ENCODE results near the gene HMCN1. TPM values are rescaled to one million over a fixed set of nuclear protein-coding genes. Genes with fewer than 3 reads are reported as not detected.

Gene HMCN1
- total RNA-seq, 2 donors from 2014 or later, result 6.5 to 7.4 TPM

GRCh38 chr1:185821612-185822385 is 87.6 kb downstream of the HMCN1 start:
- H3K4me1 ChIP-seq (ENCODE audit: control insufficient read depth, insufficient read depth, low read length), result no peaks in the 10 kb centered on the region
- no peaks in the 10 kb centered on the region for H3K27me3 ChIP-seq (ENCODE audit: control insufficient read depth, insufficient read depth, low read length, poor library complexity, severe bottlenecking)
- no peak for TF ChIP-seq CTCF (conservative IDR thresholded peaks at IDR 0.05)
- DNase-seq, result no peak
- no peaks in the 10 kb centered on the region for H3K36me3 Mint-ChIP-seq (ENCODE audit: low read depth)
- no peak overlapping the region for H3K4me3 ChIP-seq (ENCODE audit: low read length)
- WGBS, 2 experiments (ENCODE audit: insufficient coverage in 1 of 2, insufficient read length in 1 of 2), result 92 to 93% methylated on average over 2 to 3 of the region's 3 CpGs
- no peak overlapping the region for H3K9ac ChIP-seq (ENCODE audit: extremely low read depth, low read length, poor library complexity, severe bottlenecking)
- no peaks in the 10 kb centered on the region for H3K9me3 ChIP-seq (ENCODE audit: control insufficient read depth, low read length)
- no peaks in the 10 kb centered on the region for H3K36me3 ChIP-seq (ENCODE audit: control insufficient read depth, insufficient read depth, low read length)
- peaks cover 10% of the 10 kb centered on the region for H3K4me1 Mint-ChIP-seq
- no peaks in the 10 kb centered on the region for H3K27me3 Mint-ChIP-seq (ENCODE audit: insufficient read depth)
- H3K9me3 Mint-ChIP-seq, result no peaks in the 10 kb centered on the region
- no peak overlapping the region for H3K27ac ChIP-seq (ENCODE audit: low read depth, low read length)
- H3K27ac Mint-ChIP-seq, result no peak overlapping the region
- no peak overlapping the region for H3K4me3 Mint-ChIP-seq

GRCh38 chr1:185823467-185823866 is 89.3 kb downstream of the HMCN1 start:
- H3K9me3 ChIP-seq (ENCODE audit: control insufficient read depth, low read length), result no peaks in the 10 kb centered on the region
- no peaks in the 10 kb centered on the region for H3K9me3 Mint-ChIP-seq
- H3K27ac Mint-ChIP-seq, result no peak overlapping the region
- WGBS, 2 experiments (ENCODE audit: insufficient coverage in 1 of 2, insufficient read length in 1 of 2), result 86 to 100% methylated on average over 1 to 2 of the region's 2 CpGs
- TF ChIP-seq CTCF (conservative IDR thresholded peaks at IDR 0.05), result no peak
- H3K4me3 ChIP-seq (ENCODE audit: low read length), result no peak overlapping the region
- no peak for DNase-seq
- H3K27ac ChIP-seq (ENCODE audit: low read depth, low read length), result no peak overlapping the region
- peaks cover 10% of the 10 kb centered on the region for H3K4me1 Mint-ChIP-seq
- no peak overlapping the region for H3K4me3 Mint-ChIP-seq
- no peaks in the 10 kb centered on the region for H3K27me3 Mint-ChIP-seq (ENCODE audit: insufficient read depth)
- no peaks in the 10 kb centered on the region for H3K36me3 ChIP-seq (ENCODE audit: control insufficient read depth, insufficient read depth, low read length)
- no peaks in the 10 kb centered on the region for H3K36me3 Mint-ChIP-seq (ENCODE audit: low read depth)
- H3K4me1 ChIP-seq (ENCODE audit: control insufficient read depth, insufficient read depth, low read length), result no peaks in the 10 kb centered on the region
- no peak overlapping the region for H3K9ac ChIP-seq (ENCODE audit: extremely low read depth, low read length, poor library complexity, severe bottlenecking)
- no peaks in the 10 kb centered on the region for H3K27me3 ChIP-seq (ENCODE audit: control insufficient read depth, insufficient read depth, low read length, poor library complexity, severe bottlenecking)

GRCh38 chr1:185824106-185824505 is 89.9 kb downstream of the HMCN1 start:
- Histone ChIP-seq H3K9ac (ENCODE audit: extremely low read depth, low read length, poor library complexity, severe bottlenecking) (no peak overlapping the region), H3K27me3 (ENCODE audit: control insufficient read depth, insufficient read depth, low read length, poor library complexity, severe bottlenecking) (no peaks in the 10 kb centered on the region), H3K9me3 (ENCODE audit: control insufficient read depth, low read length) (no peaks in the 10 kb centered on the region), H3K4me1 (ENCODE audit: control insufficient read depth, insufficient read depth, low read length) (no peaks in the 10 kb centered on the region), H3K36me3 (ENCODE audit: control insufficient read depth, insufficient read depth, low read length) (no peaks in the 10 kb centered on the region), H3K27ac (ENCODE audit: low read depth, low read length) (no peak overlapping the region), H3K4me3 (ENCODE audit: low read length) (no peak overlapping the region)
- DNase-seq, result no peak
- H3K36me3 Mint-ChIP-seq (ENCODE audit: low read depth), result no peaks in the 10 kb centered on the region
- no peaks in the 10 kb centered on the region for H3K9me3 Mint-ChIP-seq
- H3K4me3 Mint-ChIP-seq, result no peak overlapping the region
- H3K4me1 Mint-ChIP-seq, result peaks cover 10% of the 10 kb centered on the region
- TF ChIP-seq CTCF (conservative IDR thresholded peaks at IDR 0.05), result no peak
- WGBS, 2 experiments (ENCODE audit: insufficient coverage in 1 of 2, insufficient read length in 1 of 2), result 89 to 100% methylated on average over 1 of the region's 1 CpG
- H3K27ac Mint-ChIP-seq, result no peak overlapping the region
- H3K27me3 Mint-ChIP-seq (ENCODE audit: insufficient read depth), result no peaks in the 10 kb centered on the region

All from endodermal cell (in vitro differentiated cells).